ENCODE measurements around the gene LTBR. TPM values are rescaled to one million over a fixed set of nuclear protein-coding genes. Genes with fewer than 3 reads are reported as not detected.

LTBR gene
- total and polyA plus RNA-seq, 2 donors (not counting 3 experiments of a cell fraction or from before 2014, with no cell fraction given), result 70.7 to 102 TPM

GRCh38 chr12:6336889-6337853 is 46.8 kb upstream of the LTBR start:
- Histone ChIP-seq H3K36me3 (ENCODE audit: control insufficient read depth in 2 of 2, extremely low read depth in 1 of 2, insufficient read depth in 2 of 2, low read length in 2 of 2) (peaks cover 5 to 18% of the 10 kb centered on the region in 2 experiments), H3K27ac (ENCODE audit: insufficient read depth, low read depth, low read length) (peak overlapping the region; percentile 92), H3K4me3 (replicated peaks in 1 of 3; ENCODE audit: insufficient read depth in 1 of 3, low read depth in 1 of 3, low read length in 3 of 3) (peak overlapping the region in 2 of 3 experiments; percentile 1 to 9), H3K79me2 (ENCODE audit: control insufficient read depth, insufficient read depth, low read length) (peaks cover 79% of the 10 kb centered on the region), H3K9me3 (replicated peaks; ENCODE audit: control insufficient read depth, insufficient read depth, low read length) (no peaks in the 10 kb centered on the region), H3K4me2 (ENCODE audit: insufficient read depth, low read length) (peak overlapping the region; percentile 91), H4K20me1 (replicated peaks; ENCODE audit: control insufficient read depth, extremely low read depth, insufficient read depth, low read length) (no peaks in the 10 kb centered on the region), H3K9me1 (replicated peaks; ENCODE audit: control insufficient read depth, extremely low read depth, insufficient read depth, low read length) (no peaks in the 10 kb centered on the region), H3K9ac (replicated peaks; ENCODE audit: extremely low read depth, insufficient read depth, low read length) (peak overlapping the region; percentile 33), H2AFZ (ENCODE audit: low read depth, low read length) (no peak overlapping the region), H3K4me1 (ENCODE audit: control insufficient read depth, extremely low read depth, insufficient read depth, low read length) (peaks cover 63% of the 10 kb centered on the region), H3K27me3 (ENCODE audit: control insufficient read depth in 2 of 2, insufficient read depth in 2 of 2, low read length in 2 of 2) (no peaks in the 10 kb centered on the region)
- FAIRE-seq (peak; percentile 72), DNase-seq (ENCODE audit: low read depth, low spot score) (peak; percentile 27)
- peak; percentile 5 for TF ChIP-seq POLR2A (IDR thresholded peaks at IDR 0.05; ENCODE audit: low read depth, low read length)
- TF ChIP-seq FOS (IDR thresholded peaks at IDR 0.05; ENCODE audit: borderline replicate concordance, insufficient read depth, low read length), result no peak
- no peak for TF ChIP-seq JUN (IDR thresholded peaks at IDR 0.05; ENCODE audit: borderline replicate concordance, insufficient read depth, insufficient read length, low read depth)
- no peak for TF ChIP-seq CTCF (IDR thresholded peaks at IDR 0.05; ENCODE audit: extremely low read depth in 1 of 2, insufficient read depth in 1 of 2, low read depth in 1 of 2, low read length in 2 of 2)
- TF ChIP-seq GATA2 (IDR thresholded peaks at IDR 0.05; ENCODE audit: insufficient read depth, insufficient read length, low read depth, low read length), result peak; percentile 26
- POLR2A ChIA-PET, result interaction anchor here (0.6 to 1.8 kb wide), 11 partner anchors 8 to 197 kb away, joined by 3 to 13 read pairs (median 7); partner anchors contain the start of genes GAPDH, LTBR and VAMP1
- BruUV-seq (replicated peaks), result TSS peak; percentile 37
- dilution Hi-C loops (cut with MboI; ENCODE audit: extremely low pct_ligation_motif_present, low sequenced_read_pairs), result no loop called here
- intact Hi-C loops (cut with micrococcal nuclease), result loop anchor here (1.0 to 5.0 kb wide), 9 partner anchors 8 to 197 kb away; partner anchors contain the start of genes GAPDH and LTBR
- CTCF ChIA-PET, result interaction anchor here (0.9 to 4.4 kb wide), 21 partner anchors 10 to 349 kb away, joined by 3 to 58 read pairs (median 11); partner anchors contain the start of genes LTBR, SCNN1A and VAMP1

All from endothelial cell of umbilical vein (primary cell).